Measurements from ENCODE around the gene INTS3. TPM values are rescaled to one million over a fixed set of nuclear protein-coding genes. Genes with fewer than 3 reads are reported as not detected.

INTS3 gene
- polyA plus RNA-seq, 2 donors = 16.4 to 30.8 TPM

GRCh38 chr1:153730468-153730988, 2.7 kb downstream of the INTS3 start:
- no peak overlapping the region for H3K27ac ChIP-seq (ENCODE audit: low read depth in 2 of 2, low read length in 1 of 2)
- H3K36me3 ChIP-seq (ENCODE audit: control insufficient read depth in 2 of 2, insufficient read depth in 2 of 2, low read length in 1 of 2) = no peaks in the 10 kb centered on the region
- H3K9me3 ChIP-seq (ENCODE audit: control insufficient read depth in 2 of 2, insufficient read depth in 1 of 2, low read depth in 1 of 2, low read length in 1 of 2) = no peaks in the 10 kb centered on the region
- H3K4me3 ChIP-seq (ENCODE audit: low read depth in 1 of 2, low read length in 2 of 2) = no peak overlapping the region
- no peaks in the 10 kb centered on the region for H3K27me3 ChIP-seq (ENCODE audit: control insufficient read depth in 1 of 2, insufficient read depth in 2 of 2, low read length in 2 of 2)
- H3K4me1 ChIP-seq (ENCODE audit: control insufficient read depth in 2 of 2, insufficient read depth in 2 of 2, low read length in 1 of 2) = peaks cover 0 to 2% of the 10 kb centered on the region in 2 donors
- WGBS, 2 donors = 59 to 62% methylated on average over 5 of the region's 5 CpGs

- WGBS, 2 donors = 49 to 64% methylated on average over 1 of the region's 1 CpG
- Histone ChIP-seq H3K27ac (ENCODE audit: low read depth in 2 of 2, low read length in 1 of 2) (no peak overlapping the region), H3K9me3 (ENCODE audit: control insufficient read depth in 2 of 2, insufficient read depth in 1 of 2, low read depth in 1 of 2, low read length in 1 of 2) (no peaks in the 10 kb centered on the region), H3K4me1 (ENCODE audit: control insufficient read depth in 2 of 2, insufficient read depth in 2 of 2, low read length in 1 of 2) (peaks cover 0 to 2% of the 10 kb centered on the region in 2 donors), H3K4me3 (ENCODE audit: low read depth in 1 of 2, low read length in 2 of 2) (no peak overlapping the region), H3K36me3 (ENCODE audit: control insufficient read depth in 2 of 2, insufficient read depth in 2 of 2, low read length in 1 of 2) (no peaks in the 10 kb centered on the region), H3K27me3 (ENCODE audit: control insufficient read depth in 1 of 2, insufficient read depth in 2 of 2, low read length in 2 of 2) (no peaks in the 10 kb centered on the region)
These were observed 6.1 kb downstream of the INTS3 start for GRCh38 chr1:153733970-153734369.

GRCh38 chr1:153734396-153735089, 6.7 kb downstream of the INTS3 start:
- 77 to 80% methylated on average over 3 of the region's 3 CpGs for WGBS, 2 donors
- H3K27me3 ChIP-seq (ENCODE audit: control insufficient read depth in 1 of 2, insufficient read depth in 2 of 2, low read length in 2 of 2) = no peaks in the 10 kb centered on the region
- no peaks in the 10 kb centered on the region for H3K9me3 ChIP-seq (ENCODE audit: control insufficient read depth in 2 of 2, insufficient read depth in 1 of 2, low read depth in 1 of 2, low read length in 1 of 2)
- no peak overlapping the region for H3K4me3 ChIP-seq (ENCODE audit: low read depth in 1 of 2, low read length in 2 of 2)
- no peaks in the 10 kb centered on the region for H3K36me3 ChIP-seq (ENCODE audit: control insufficient read depth in 2 of 2, insufficient read depth in 2 of 2, low read length in 1 of 2)
- no peaks in the 10 kb centered on the region for H3K4me1 ChIP-seq (ENCODE audit: control insufficient read depth in 2 of 2, insufficient read depth in 2 of 2, low read length in 1 of 2)
- no peak overlapping the region for H3K27ac ChIP-seq (ENCODE audit: low read depth in 2 of 2, low read length in 1 of 2)

- H3K4me1 ChIP-seq (ENCODE audit: control insufficient read depth in 2 of 2, insufficient read depth in 2 of 2, low read length in 1 of 2) = no peaks in the 10 kb centered on the region
- no peaks in the 10 kb centered on the region for H3K9me3 ChIP-seq (ENCODE audit: control insufficient read depth in 2 of 2, insufficient read depth in 1 of 2, low read depth in 1 of 2, low read length in 1 of 2)
- H3K27me3 ChIP-seq (ENCODE audit: control insufficient read depth in 1 of 2, insufficient read depth in 2 of 2, low read length in 2 of 2) = no peaks in the 10 kb centered on the region
- no peak overlapping the region for H3K4me3 ChIP-seq (ENCODE audit: low read depth in 1 of 2, low read length in 2 of 2)
- no peaks in the 10 kb centered on the region for H3K36me3 ChIP-seq (ENCODE audit: control insufficient read depth in 2 of 2, insufficient read depth in 2 of 2, low read length in 1 of 2)
- no peak overlapping the region for H3K27ac ChIP-seq (ENCODE audit: low read depth in 2 of 2, low read length in 1 of 2)
- WGBS, 2 donors = 95 to 97% methylated on average over 3 of the region's 3 CpGs
These were observed 7.2 kb downstream of the INTS3 start for GRCh38 chr1:153735090-153735420.

GRCh38 chr1:153741986-153742385, 14.1 kb downstream of the INTS3 start:
- Histone ChIP-seq H3K27ac (ENCODE audit: low read depth in 2 of 2, low read length in 1 of 2) (no peak overlapping the region), H3K9me3 (ENCODE audit: control insufficient read depth in 2 of 2, insufficient read depth in 1 of 2, low read depth in 1 of 2, low read length in 1 of 2) (no peaks in the 10 kb centered on the region), H3K27me3 (ENCODE audit: control insufficient read depth in 1 of 2, insufficient read depth in 2 of 2, low read length in 2 of 2) (no peaks in the 10 kb centered on the region), H3K4me1 (ENCODE audit: control insufficient read depth in 2 of 2, insufficient read depth in 2 of 2, low read length in 1 of 2) (peaks cover 4 to 5% of the 10 kb centered on the region in 2 donors), H3K4me3 (ENCODE audit: low read depth in 1 of 2, low read length in 2 of 2) (no peak overlapping the region), H3K36me3 (ENCODE audit: control insufficient read depth in 2 of 2, insufficient read depth in 2 of 2, low read length in 1 of 2) (peaks cover 9 to 17% of the 10 kb centered on the region in 2 donors)
- 46% methylated on average over 2 of the region's 2 CpGs for WGBS, 2 donors

GRCh38 chr1:153742411-153743142, 14.7 kb downstream of the INTS3 start:
- H3K4me3 ChIP-seq (ENCODE audit: low read depth in 1 of 2, low read length in 2 of 2) = no peak overlapping the region
- H3K4me1 ChIP-seq (ENCODE audit: control insufficient read depth in 2 of 2, insufficient read depth in 2 of 2, low read length in 1 of 2) = peaks cover 4 to 5% of the 10 kb centered on the region in 2 donors
- no peaks in the 10 kb centered on the region for H3K9me3 ChIP-seq (ENCODE audit: control insufficient read depth in 2 of 2, insufficient read depth in 1 of 2, low read depth in 1 of 2, low read length in 1 of 2)
- H3K36me3 ChIP-seq (ENCODE audit: control insufficient read depth in 2 of 2, insufficient read depth in 2 of 2, low read length in 1 of 2) = peaks cover 11 to 19% of the 10 kb centered on the region in 2 donors
- peak overlapping the region in 1 of 2 donors; percentile 42 for H3K27ac ChIP-seq (ENCODE audit: low read depth in 2 of 2, low read length in 1 of 2)
- 47% methylated on average over 5 of the region's 5 CpGs for WGBS, 2 donors
- H3K27me3 ChIP-seq (ENCODE audit: control insufficient read depth in 1 of 2, insufficient read depth in 2 of 2, low read length in 2 of 2) = no peaks in the 10 kb centered on the region

GRCh38 chr1:153745417-153745816, 17.6 kb downstream of the INTS3 start:
- Histone ChIP-seq H3K9me3 (ENCODE audit: control insufficient read depth in 2 of 2, insufficient read depth in 1 of 2, low read depth in 1 of 2, low read length in 1 of 2) (no peaks in the 10 kb centered on the region), H3K27me3 (ENCODE audit: control insufficient read depth in 1 of 2, insufficient read depth in 2 of 2, low read length in 2 of 2) (no peaks in the 10 kb centered on the region), H3K27ac (ENCODE audit: low read depth in 2 of 2, low read length in 1 of 2) (no peak overlapping the region), H3K36me3 (ENCODE audit: control insufficient read depth in 2 of 2, insufficient read depth in 2 of 2, low read length in 1 of 2) (peaks cover 16 to 31% of the 10 kb centered on the region in 2 donors), H3K4me3 (ENCODE audit: low read depth in 1 of 2, low read length in 2 of 2) (no peak overlapping the region), H3K4me1 (ENCODE audit: control insufficient read depth in 2 of 2, insufficient read depth in 2 of 2, low read length in 1 of 2) (peaks cover 4 to 5% of the 10 kb centered on the region in 2 donors)
- 96 to 97% methylated on average over 2 of the region's 2 CpGs for WGBS, 2 donors

GRCh38 chr1:153746174-153746573, 18.3 kb downstream of the INTS3 start:
- WGBS, 2 donors = 83 to 92% methylated on average over 9 to 13 of the region's 13 CpGs
- H3K4me1 ChIP-seq (ENCODE audit: control insufficient read depth in 2 of 2, insufficient read depth in 2 of 2, low read length in 1 of 2) = peaks cover 4 to 5% of the 10 kb centered on the region in 2 donors
- H3K27ac ChIP-seq (ENCODE audit: low read depth in 2 of 2, low read length in 1 of 2) = no peak overlapping the region
- H3K36me3 ChIP-seq (ENCODE audit: control insufficient read depth in 2 of 2, insufficient read depth in 2 of 2, low read length in 1 of 2) = peaks cover 21 to 33% of the 10 kb centered on the region in 2 donors
- H3K9me3 ChIP-seq (ENCODE audit: control insufficient read depth in 2 of 2, insufficient read depth in 1 of 2, low read depth in 1 of 2, low read length in 1 of 2) = no peaks in the 10 kb centered on the region
- H3K27me3 ChIP-seq (ENCODE audit: control insufficient read depth in 1 of 2, insufficient read depth in 2 of 2, low read length in 2 of 2) = no peaks in the 10 kb centered on the region
- no peak overlapping the region for H3K4me3 ChIP-seq (ENCODE audit: low read depth in 1 of 2, low read length in 2 of 2)

- peaks cover 29 to 34% of the 10 kb centered on the region in 2 donors for H3K36me3 ChIP-seq (ENCODE audit: control insufficient read depth in 2 of 2, insufficient read depth in 2 of 2, low read length in 1 of 2)
- no peak overlapping the region for H3K4me3 ChIP-seq (ENCODE audit: low read depth in 1 of 2, low read length in 2 of 2)
- H3K27me3 ChIP-seq (ENCODE audit: control insufficient read depth in 1 of 2, insufficient read depth in 2 of 2, low read length in 2 of 2) = no peaks in the 10 kb centered on the region
- no peaks in the 10 kb centered on the region for H3K9me3 ChIP-seq (ENCODE audit: control insufficient read depth in 2 of 2, insufficient read depth in 1 of 2, low read depth in 1 of 2, low read length in 1 of 2)
- no peak overlapping the region for H3K27ac ChIP-seq (ENCODE audit: low read depth in 2 of 2, low read length in 1 of 2)
- no peaks in the 10 kb centered on the region for H3K4me1 ChIP-seq (ENCODE audit: control insufficient read depth in 2 of 2, insufficient read depth in 2 of 2, low read length in 1 of 2)
- 75 to 81% methylated on average over 2 of the region's 2 CpGs for WGBS, 2 donors
These were observed 21.1 kb downstream of the INTS3 start for GRCh38 chr1:153748903-153749302.
